ENCODE results near the gene KAZALD1.
A peak's percentile ranks its signal among the peaks of the same experiment; 100 is the strongest.

The KAZALD1 gene

DNA sequence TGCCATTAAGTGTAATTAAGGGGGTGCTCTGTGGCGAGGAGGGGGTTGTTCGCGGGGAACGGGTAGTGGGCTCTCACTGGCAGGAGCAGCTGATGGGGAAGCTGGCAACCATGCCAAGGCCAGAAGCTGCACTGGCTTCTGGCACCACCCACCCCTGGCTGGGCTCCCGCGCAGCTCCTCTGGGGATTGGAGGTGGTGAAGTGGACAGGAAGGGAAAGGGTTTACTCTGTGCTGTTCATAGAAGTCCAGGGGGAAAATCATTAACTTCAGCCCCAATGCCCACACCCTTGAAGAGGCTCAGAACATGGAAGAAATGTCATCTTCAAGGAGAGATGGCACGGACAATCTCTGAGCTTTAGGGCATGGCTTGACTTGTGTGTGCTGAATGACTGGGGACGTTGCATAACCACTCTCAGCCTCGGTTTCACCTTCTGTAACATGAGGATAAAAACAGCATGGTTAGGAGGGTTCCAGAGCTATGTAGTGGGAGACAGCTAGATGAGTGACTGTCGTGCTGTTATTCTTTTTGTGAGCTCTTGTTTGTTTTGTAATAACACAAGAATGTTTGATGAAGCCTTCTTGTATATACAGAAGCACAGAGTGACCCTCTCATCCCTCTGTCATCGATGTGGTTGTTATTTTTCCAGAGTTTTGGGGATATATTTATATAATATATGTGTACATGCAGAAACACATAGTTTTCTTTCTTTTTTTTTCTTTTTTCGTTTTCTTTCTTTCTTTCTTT is 29.9 kb downstream of the KAZALD1 start:
- in situ Hi-C loops (cut with HindIII; ENCODE audit: low sequenced_read_pairs) = no loop called here
- no peak for DNase-seq (ENCODE audit: low read depth)
- no peak overlapping the region for H3K4me3 ChIP-seq (ENCODE audit: low read depth, low read length)
- TF ChIP-seq, protein P1, sequence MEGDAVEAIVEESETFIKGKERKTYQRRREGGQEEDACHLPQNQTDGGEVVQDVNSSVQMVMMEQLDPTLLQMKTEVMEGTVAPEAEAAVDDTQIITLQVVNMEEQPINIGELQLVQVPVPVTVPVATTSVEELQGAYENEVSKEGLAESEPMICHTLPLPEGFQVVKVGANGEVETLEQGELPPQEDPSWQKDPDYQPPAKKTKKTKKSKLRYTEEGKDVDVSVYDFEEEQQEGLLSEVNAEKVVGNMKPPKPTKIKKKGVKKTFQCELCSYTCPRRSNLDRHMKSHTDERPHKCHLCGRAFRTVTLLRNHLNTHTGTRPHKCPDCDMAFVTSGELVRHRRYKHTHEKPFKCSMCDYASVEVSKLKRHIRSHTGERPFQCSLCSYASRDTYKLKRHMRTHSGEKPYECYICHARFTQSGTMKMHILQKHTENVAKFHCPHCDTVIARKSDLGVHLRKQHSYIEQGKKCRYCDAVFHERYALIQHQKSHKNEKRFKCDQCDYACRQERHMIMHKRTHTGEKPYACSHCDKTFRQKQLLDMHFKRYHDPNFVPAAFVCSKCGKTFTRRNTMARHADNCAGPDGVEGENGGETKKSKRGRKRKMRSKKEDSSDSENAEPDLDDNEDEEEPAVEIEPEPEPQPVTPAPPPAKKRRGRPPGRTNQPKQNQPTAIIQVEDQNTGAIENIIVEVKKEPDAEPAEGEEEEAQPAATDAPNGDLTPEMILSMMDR (IDR thresholded peaks at IDR 0.05; ENCODE audit: low read depth, low read length, missing control alignments) = no peak

DNA sequence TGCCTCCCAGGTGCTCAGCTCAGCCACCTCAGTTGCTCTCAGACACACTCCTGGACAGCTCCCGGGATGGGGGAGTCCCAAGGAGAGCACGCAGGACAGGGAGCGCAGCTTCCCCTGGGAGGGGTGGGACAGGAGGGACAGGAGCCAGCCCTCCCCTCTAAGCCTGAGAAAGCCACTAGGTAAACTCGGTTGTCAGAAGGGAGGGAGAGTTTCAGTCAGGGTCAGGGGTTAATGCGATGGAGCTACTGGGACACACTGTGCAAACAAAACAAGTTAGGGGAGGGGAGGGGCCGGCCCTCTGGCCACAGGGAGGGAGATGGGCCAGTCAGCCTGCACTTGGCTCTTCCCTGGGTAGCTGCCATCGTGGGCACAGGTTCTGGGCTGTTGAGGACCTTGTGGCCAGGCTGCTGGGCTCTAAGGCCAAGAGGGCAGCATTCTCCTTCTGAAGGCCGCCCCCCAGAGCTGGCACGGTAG is 31.1 kb downstream of the KAZALD1 start:
- DNase-seq (ENCODE audit: low read depth) = no peak
- no peak overlapping the region for H3K4me3 ChIP-seq (ENCODE audit: low read depth, low read length)
- TF ChIP-seq, protein P1 (IDR thresholded peaks at IDR 0.05; ENCODE audit: low read depth, low read length, missing control alignments) = no peak
- in situ Hi-C loops (cut with HindIII; ENCODE audit: low sequenced_read_pairs) = no loop called here

DNA sequence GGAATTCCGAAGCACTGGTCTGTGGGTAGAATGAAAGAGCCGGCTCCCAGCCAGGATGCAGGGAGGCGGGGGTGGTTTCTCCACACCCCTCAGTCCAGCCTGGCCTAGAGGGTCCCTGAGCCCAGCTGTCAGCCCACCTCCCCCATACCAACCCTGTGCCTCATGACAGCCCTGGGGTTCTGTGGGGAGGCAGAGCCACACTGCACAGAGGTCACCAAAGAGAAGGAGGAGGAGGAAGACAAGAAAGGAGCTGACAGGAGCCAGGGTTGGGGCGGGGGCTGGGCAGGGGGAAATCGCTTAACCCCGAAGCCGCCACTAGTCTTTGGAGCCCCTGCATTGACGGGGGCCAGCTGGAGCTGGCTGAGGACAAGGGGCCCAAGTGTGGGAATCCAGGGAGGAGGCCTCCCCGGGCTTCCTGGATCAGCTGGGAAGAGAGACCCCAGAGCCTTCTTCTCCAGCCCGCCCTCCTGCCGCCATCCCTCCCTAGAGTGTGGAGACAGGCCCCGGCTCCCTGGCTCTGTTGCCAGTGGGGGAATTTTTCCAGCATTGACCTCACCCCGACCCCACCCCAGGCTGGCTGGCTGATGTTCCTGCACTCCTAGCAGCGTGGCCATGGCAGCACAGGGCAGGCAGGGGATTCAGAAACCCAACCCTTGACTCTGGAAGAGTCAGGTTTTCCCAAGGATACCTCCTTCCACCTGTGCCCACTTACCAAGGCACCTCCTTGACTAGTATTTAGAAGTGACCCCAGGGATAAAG is 32.5 kb downstream of the KAZALD1 start:
- H3K4me3 ChIP-seq (ENCODE audit: low read depth, low read length) = no peak overlapping the region
- in situ Hi-C loops (cut with HindIII; ENCODE audit: low sequenced_read_pairs) = no loop called here
- TF ChIP-seq, protein P1 (IDR thresholded peaks at IDR 0.05; ENCODE audit: low read depth, low read length, missing control alignments) = no peak
- no peak for DNase-seq (ENCODE audit: low read depth)

DNA sequence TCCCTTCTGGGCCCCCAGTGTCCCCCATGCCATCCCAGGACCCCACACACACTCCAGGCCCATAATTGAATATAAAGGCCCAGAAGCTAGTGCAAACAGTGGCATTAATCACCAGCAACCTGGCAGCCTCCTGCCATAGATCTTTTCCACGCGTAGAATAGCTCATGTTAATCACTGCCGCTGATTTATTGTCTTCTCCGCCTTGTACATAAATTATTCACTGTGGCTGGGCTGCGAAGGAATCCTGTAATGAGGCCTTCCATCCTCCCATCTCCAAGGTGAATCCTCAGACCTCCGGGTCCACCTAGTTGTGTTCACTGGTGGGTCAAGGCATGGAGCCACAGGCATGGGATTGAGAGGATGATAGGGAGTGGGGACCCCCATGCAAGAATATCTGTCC is 33.2 kb downstream of the KAZALD1 start:
- no peak for DNase-seq (ENCODE audit: low read depth)
- in situ Hi-C loops (cut with HindIII; ENCODE audit: low sequenced_read_pairs) = no loop called here
- H3K4me3 ChIP-seq (ENCODE audit: low read depth, low read length) = no peak overlapping the region
- TF ChIP-seq, protein P1 (IDR thresholded peaks at IDR 0.05; ENCODE audit: low read depth, low read length, missing control alignments) = no peak

DNA sequence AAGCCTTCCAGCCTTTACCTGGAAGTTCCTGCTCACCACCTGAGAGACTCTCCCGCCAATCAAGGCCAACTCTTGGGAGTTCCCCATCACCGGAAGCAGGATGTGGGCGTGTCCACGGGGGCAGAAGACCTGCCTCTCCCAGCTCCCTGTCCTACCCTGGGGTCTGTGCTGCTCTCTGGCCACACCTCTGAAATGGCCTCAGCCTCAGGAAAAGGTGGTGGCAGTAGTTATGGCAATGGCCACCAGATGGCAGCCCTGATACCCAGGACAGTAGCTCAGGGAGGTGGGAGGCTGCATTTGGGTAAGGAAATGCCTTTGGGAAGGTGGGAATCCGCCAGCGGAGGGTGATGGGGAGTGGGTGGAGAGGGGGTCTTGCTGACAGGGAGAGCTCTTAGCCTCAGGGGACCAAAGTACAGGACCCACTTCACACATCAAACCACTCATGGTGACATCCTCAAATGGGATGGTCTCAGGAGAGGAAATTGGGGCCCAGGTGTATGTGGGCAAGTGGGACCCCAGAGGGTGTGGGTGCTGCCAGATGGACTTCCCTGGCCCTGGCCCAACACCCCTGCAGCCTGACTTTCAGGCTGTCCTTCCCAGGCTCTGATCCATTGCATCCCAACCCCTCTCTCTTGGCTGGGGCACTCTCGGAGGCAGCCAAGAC is 33.9 kb downstream of the KAZALD1 start:
- H3K4me3 ChIP-seq (ENCODE audit: low read depth, low read length) = no peak overlapping the region
- in situ Hi-C loops (cut with HindIII; ENCODE audit: low sequenced_read_pairs) = no loop called here
- TF ChIP-seq, protein P1 (IDR thresholded peaks at IDR 0.05; ENCODE audit: low read depth, low read length, missing control alignments) = peak; percentile 90
- DNase-seq (ENCODE audit: low read depth) = peak; percentile 20

DNA sequence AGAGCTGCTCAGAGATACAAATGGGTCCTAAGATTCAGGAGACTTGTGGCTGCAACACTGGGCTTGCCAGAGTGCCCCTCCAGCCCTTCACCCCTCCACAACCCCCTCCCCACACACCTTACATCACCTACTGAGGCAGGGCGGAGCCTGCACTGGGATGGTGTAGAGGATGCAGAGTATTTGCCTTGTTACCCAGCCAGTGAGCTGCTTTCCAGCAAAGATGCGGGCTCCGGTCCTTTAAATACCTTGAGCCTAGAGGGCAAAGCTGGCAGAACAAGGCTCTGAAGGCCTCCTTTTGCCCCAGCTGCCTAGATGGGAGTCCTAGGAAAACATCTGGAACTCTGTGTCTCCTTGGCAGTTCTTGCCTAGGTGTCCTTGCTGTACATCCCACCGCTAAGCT is 34.6 kb downstream of the KAZALD1 start:
- in situ Hi-C loops (cut with HindIII; ENCODE audit: low sequenced_read_pairs) = no loop called here
- H3K4me3 ChIP-seq (ENCODE audit: low read depth, low read length) = no peak overlapping the region
- TF ChIP-seq, protein P1 (IDR thresholded peaks at IDR 0.05; ENCODE audit: low read depth, low read length, missing control alignments) = no peak
- DNase-seq (ENCODE audit: low read depth) = no peak
